Activated CD8-positive, alpha-beta T cell treated with anti-CD3 and anti-CD28 coated beads, Interleukin-2, amount 10 ng/mL, durations not matched to agents 7 days and 5 days (primary cell): ENCODE data around the gene COL6A2. TPM values are rescaled to one million over a fixed set of nuclear protein-coding genes. Genes with fewer than 3 reads are reported as not detected.

Experiments used
- ATAC-seq: fragments of 150-1000 bp; cut with Tn5 transposase; one replicate; pipeline ENCODE4 v1.10.0; 2021; ENCODE audit warnings: moderate library complexity
- CTCF ChIA-PET: fragments of 350-600 bp; sonication (Branson Sonifier 250); formaldehyde crosslinking; loops from one replicate; lab custom pipeline; 2021; ENCODE audit warnings: antibody characterized with exemption; lab: Charles Lee
- POLR2A ChIA-PET: fragments of 350-600 bp; sonication (Branson Sonifier 250); formaldehyde crosslinking; loops from one replicate; lab custom pipeline; 2021; ENCODE audit warnings: antibody characterized with exemption; lab: Charles Lee
- DNase-seq: peaks from one replicate; pipeline ENCODE4 v3.0.0-alpha.2; 2020
- H3K27ac Mint-ChIP-seq: one replicate; pipeline ENCODE4 v1.8.0; 2021; ENCODE audit warnings: mild to moderate bottlenecking, mixed read lengths
- H3K27me3 Mint-ChIP-seq: one replicate; pipeline ENCODE4 v1.8.0; 2021; ENCODE audit warnings: low read depth, mixed read lengths
- H3K36me3 Mint-ChIP-seq: one replicate; pipeline ENCODE4 v1.8.0; 2021; ENCODE audit warnings: low read depth, mixed read lengths
- H3K4me1 Mint-ChIP-seq: one replicate; pipeline ENCODE4 v1.8.0; 2021; ENCODE audit warnings: low read depth, mixed read lengths
- H3K4me3 Mint-ChIP-seq: one replicate; pipeline ENCODE4 v1.8.0; 2021; ENCODE audit warnings: mild to moderate bottlenecking, mixed read lengths
- H3K9me3 Mint-ChIP-seq: one replicate; pipeline ENCODE4 v1.8.0; 2022; ENCODE audit warnings: mixed read lengths; ENCODE audit not compliant: insufficient read depth
- total RNA-seq, 2 experiments: library from RNA; stranded (reverse); gene quantifications; one replicate each; pipeline ENCODE4 v1.2.3, GENCODE V29; 2021

Gene COL6A2
- total RNA-seq, 2 experiments from 2014 or later = 6.0 to 7.2 TPM

GRCh38 chr21:46115441-46116188 lies 17.7 kb downstream of the COL6A2 start:
- ChIA-PET CTCF (interaction anchor here (1.0 kb wide), 1 partner anchor 28 kb away, joined by 3 read pairs; no protein-coding TSS in a partner anchor), POLR2A (no interaction called here)
- DNase-seq (no peak), ATAC-seq (no peak)
- Mint-ChIP-seq H3K27me3 (no peaks in the 10 kb centered on the region), H3K4me3 (no peak overlapping the region), H3K4me1 (no peaks in the 10 kb centered on the region), H3K36me3 (no peaks in the 10 kb centered on the region), H3K27ac (no peak overlapping the region), H3K9me3 (peaks cover 3% of the 10 kb centered on the region)

- ATAC-seq (no peak), DNase-seq (no peak)
- ChIA-PET CTCF (interaction anchor here (1.0 kb wide), 1 partner anchor 28 kb away, joined by 3 read pairs; no protein-coding TSS in a partner anchor), POLR2A (no interaction called here)
- Mint-ChIP-seq H3K4me3 (no peak overlapping the region), H3K36me3 (no peaks in the 10 kb centered on the region), H3K27ac (no peak overlapping the region), H3K27me3 (no peaks in the 10 kb centered on the region), H3K9me3 (peaks cover 3% of the 10 kb centered on the region), H3K4me1 (no peaks in the 10 kb centered on the region)
These were observed 18.4 kb downstream of the COL6A2 start for GRCh38 chr21:46116189-46116775.

GRCh38 chr21:46116776-46117585 lies 19.1 kb downstream of the COL6A2 start:
- no peak for ATAC-seq
- POLR2A ChIA-PET = no interaction called here

GRCh38 chr21:46117586-46118315 lies 19.8 kb downstream of the COL6A2 start:
- Mint-ChIP-seq H3K27ac (no peak overlapping the region), H3K9me3 (peaks cover 3% of the 10 kb centered on the region), H3K4me3 (no peak overlapping the region), H3K4me1 (no peaks in the 10 kb centered on the region), H3K36me3 (no peaks in the 10 kb centered on the region), H3K27me3 (no peaks in the 10 kb centered on the region)
- DNase-seq = no peak
- no peak for ATAC-seq
- CTCF ChIA-PET = no interaction called here
- POLR2A ChIA-PET = no interaction called here

More at GRCh38 chr21:46116776-46117585, 19.1 kb downstream of the COL6A2 start:
- DNase-seq = no peak
- CTCF ChIA-PET = interaction anchor here (1.0 kb wide), 1 partner anchor 27 kb away, joined by 3 read pairs; no protein-coding TSS in a partner anchor
- Mint-ChIP-seq H3K36me3 (no peaks in the 10 kb centered on the region), H3K4me3 (no peak overlapping the region), H3K4me1 (no peaks in the 10 kb centered on the region), H3K27ac (no peak overlapping the region), H3K27me3 (no peaks in the 10 kb centered on the region), H3K9me3 (peaks cover 3% of the 10 kb centered on the region)

GRCh38 chr21:46118316-46119143 lies 20.6 kb downstream of the COL6A2 start:
- DNase-seq (no peak), ATAC-seq (no peak)
- ChIA-PET POLR2A (no interaction called here), CTCF (no interaction called here)
- Mint-ChIP-seq H3K27me3 (no peaks in the 10 kb centered on the region), H3K27ac (no peak overlapping the region), H3K4me3 (no peak overlapping the region), H3K36me3 (no peaks in the 10 kb centered on the region), H3K4me1 (no peaks in the 10 kb centered on the region), H3K9me3 (peaks cover 3% of the 10 kb centered on the region)

GRCh38 chr21:46119144-46119636 lies 21.3 kb downstream of the COL6A2 start:
- ChIA-PET CTCF (no interaction called here), POLR2A (no interaction called here)
- Mint-ChIP-seq H3K4me3 (no peak overlapping the region), H3K9me3 (peaks cover 3% of the 10 kb centered on the region), H3K36me3 (no peaks in the 10 kb centered on the region), H3K4me1 (no peaks in the 10 kb centered on the region), H3K27me3 (no peaks in the 10 kb centered on the region), H3K27ac (no peak overlapping the region)
- ATAC-seq (no peak), DNase-seq (no peak)

GRCh38 chr21:46119637-46120271 lies 21.8 kb downstream of the COL6A2 start:
- no peaks in the 10 kb centered on the region for H3K36me3 Mint-ChIP-seq
- ATAC-seq (no peak), DNase-seq (no peak)
- POLR2A ChIA-PET = no interaction called here
- peaks cover 3% of the 10 kb centered on the region for H3K9me3 Mint-ChIP-seq
- H3K27ac Mint-ChIP-seq = no peak overlapping the region
- CTCF ChIA-PET = no interaction called here
- H3K27me3 Mint-ChIP-seq = no peaks in the 10 kb centered on the region
- no peak overlapping the region for H3K4me3 Mint-ChIP-seq
- H3K4me1 Mint-ChIP-seq = no peaks in the 10 kb centered on the region

- ChIA-PET POLR2A (no interaction called here), CTCF (interaction anchor here (1.2 kb wide), 1 partner anchor 147 kb away, joined by 3 read pairs; no protein-coding TSS in a partner anchor)
- no peaks in the 10 kb centered on the region for H3K36me3 Mint-ChIP-seq
- no peak overlapping the region for H3K27ac Mint-ChIP-seq
- no peak overlapping the region for H3K4me3 Mint-ChIP-seq
- DNase-seq = no peak
- no peaks in the 10 kb centered on the region for H3K9me3 Mint-ChIP-seq
- ATAC-seq = no peak
- H3K4me1 Mint-ChIP-seq = no peaks in the 10 kb centered on the region
- no peaks in the 10 kb centered on the region for H3K27me3 Mint-ChIP-seq
These were observed 22.7 kb downstream of the COL6A2 start for GRCh38 chr21:46120301-46121285.

- DNase-seq (no peak), ATAC-seq (no peak)
- Mint-ChIP-seq H3K9me3 (no peaks in the 10 kb centered on the region), H3K27me3 (no peaks in the 10 kb centered on the region), H3K4me3 (no peak overlapping the region), H3K27ac (no peak overlapping the region), H3K36me3 (no peaks in the 10 kb centered on the region), H3K4me1 (no peaks in the 10 kb centered on the region)
- ChIA-PET POLR2A (no interaction called here), CTCF (interaction anchor here (1.2 kb wide), 1 partner anchor 148 kb away, joined by 3 read pairs; no protein-coding TSS in a partner anchor)
These were observed 23.6 kb downstream of the COL6A2 start for GRCh38 chr21:46121286-46122221.
